ENCODE measurements around the gene CEBPA.
A peak's percentile ranks its signal among the peaks of the same experiment; 100 is the strongest.
"Not testable (repeated sequence)": the region's sequence is repeated elsewhere in the genome, so short reads cannot be mapped to it uniquely, and the experiment has no call there.

Gene CEBPA

GRCh38 chr19:33323093-33323820 is 20.9 kb upstream of the CEBPA start:
- DNase-seq: no peak

GRCh38 chr19:33320636-33321035 is 18.3 kb upstream of the CEBPA start:
- no peak for DNase-seq

- DNase-seq: not testable (repeated sequence)
These were observed 15.7 kb upstream of the CEBPA start for GRCh38 chr19:33317991-33318390.

GRCh38 chr19:33317517-33317916 is 15.2 kb upstream of the CEBPA start:
- no peak for DNase-seq

- DNase-seq: no peak
These were observed 14.4 kb upstream of the CEBPA start for GRCh38 chr19:33316541-33317264.

GRCh38 chr19:33312808-33313207 is 10.5 kb upstream of the CEBPA start:
- DNase-seq: not testable (repeated sequence)

- no peak for DNase-seq
These were observed 9.7 kb upstream of the CEBPA start for GRCh38 chr19:33312065-33312464.

- DNase-seq: no peak
These were observed 9.0 kb upstream of the CEBPA start for GRCh38 chr19:33311326-33311682.

- DNase-seq: no peak
These were observed 8.4 kb upstream of the CEBPA start for GRCh38 chr19:33310606-33311325.

- DNase-seq: no peak
These were observed 7.5 kb upstream of the CEBPA start for GRCh38 chr19:33309826-33310225.

GRCh38 chr19:33306853-33307792 is 4.8 kb upstream of the CEBPA start:
- DNase-seq: no peak

GRCh38 chr19:33306191-33306590 is 3.9 kb upstream of the CEBPA start:
- no peak for DNase-seq

- DNase-seq: no peak
These were observed 2.7 kb upstream of the CEBPA start for GRCh38 chr19:33304760-33305647.

- DNase-seq: no peak
These were observed 2.0 kb upstream of the CEBPA start for GRCh38 chr19:33304371-33304759.

GRCh38 chr19:33303791-33304345 is 1.5 kb upstream of the CEBPA start:
- DNase-seq: peak; percentile 57

GRCh38 chr19:33302974-33303790 is 848 bp upstream of the CEBPA start:
- peak; percentile 79 for DNase-seq

- no peak for DNase-seq
These were observed 497 bp downstream of the CEBPA start for GRCh38 chr19:33301900-33302174.

- no peak for DNase-seq
These were observed 1.0 kb downstream of the CEBPA start for GRCh38 chr19:33301144-33301899.

- DNase-seq: no peak
These were observed 1.5 kb downstream of the CEBPA start for GRCh38 chr19:33300894-33301143.

All from right hindlimb (tissue), 1 donor.